HepG2 (cell line): ENCODE results near the gene MAP3K5.

ENCODE experiments used
- CCDC6 ChIP-seq: sonication (generic); formaldehyde crosslinking; IDR thresholded peaks from 2 replicates; pipeline ENCODE4 v1.8.1; 2022; ENCODE audit warnings: mild to moderate bottlenecking, missing genetic modification reagents, moderate library complexity
- CSRNP2 ChIP-seq: sonication (generic); formaldehyde crosslinking; conservative IDR thresholded peaks from 2 replicates; pipeline ENCODE4 v1.8.0; 2022; ENCODE audit warnings: low read depth, missing genetic modification reagents
- CTCF ChIP-seq: sonication (generic); formaldehyde crosslinking; IDR thresholded peaks from 2 replicates; pipeline ENCODE4 v1.5.0; 2020; ENCODE audit warnings: mild to moderate bottlenecking, missing genetic modification reagents, moderate library complexity
- EZH2 ChIP-seq: conservative IDR thresholded peaks from 2 replicates; pipeline ENCODE4 v1.6.1; 2012; ENCODE audit warnings: mild to moderate bottlenecking, low read depth, low read length, moderate library complexity
- HMG20A ChIP-seq: IDR thresholded peaks from 2 replicates; pipeline ENCODE4 v1.6.1; 2016; ENCODE audit warnings: borderline replicate concordance
- HMGXB4 ChIP-seq, 2 experiments: sonication (generic) in 1 of 2; formaldehyde crosslinking in 1 of 2; IDR thresholded peaks; 2 replicates each; pipeline versions ENCODE4 v1.4.0 to v1.6.1; 2018 to 2020; ENCODE audit warnings: missing genetic modification reagents in 2 of 2, borderline replicate concordance in 1 of 2, low read depth in 1 of 2, mild to moderate bottlenecking in 1 of 2, missing biosample characterization in 1 of 2
- IRF1 ChIP-seq: sonication (generic); formaldehyde crosslinking; IDR thresholded peaks from 2 replicates; pipeline ENCODE4 v1.4.0; 2020; ENCODE audit warnings: low read depth, mild to moderate bottlenecking, missing genetic modification reagents
- MEIS1 ChIP-seq: sonication (generic); formaldehyde crosslinking; IDR thresholded peaks from 2 replicates; pipeline ENCODE4 v1.9.0; 2021; ENCODE audit warnings: mild to moderate bottlenecking, missing genetic modification reagents, moderate library complexity, borderline replicate concordance
- MTF2 ChIP-seq: sonication (generic); formaldehyde crosslinking; IDR thresholded peaks from 2 replicates; pipeline ENCODE4 v1.5.0; 2020; ENCODE audit warnings: missing genetic modification reagents, borderline replicate concordance
- NFIC ChIP-seq: IDR thresholded peaks from 2 replicates; pipeline ENCODE4 v1.6.1; 2012; ENCODE audit warnings: mild to moderate bottlenecking, low read length, inconsistent platforms
- POLR2A ChIP-seq, 2 experiments: IDR thresholded peaks; 2 replicates each; pipeline ENCODE4 v1.6.1; 2011; ENCODE audit warnings: low read depth in 2 of 2, low read length in 2 of 2, mild to moderate bottlenecking in 1 of 2, moderate library complexity in 1 of 2; ENCODE audit not compliant: insufficient read depth in 1 of 2
- SOX5 ChIP-seq: IDR thresholded peaks from 2 replicates; pipeline ENCODE4 v1.6.1; 2016; ENCODE audit warnings: borderline replicate concordance
- ZNF557 ChIP-seq: sonication (generic); formaldehyde crosslinking; IDR thresholded peaks from 2 replicates; pipeline ENCODE4 v1.4.0; 2020; ENCODE audit warnings: missing genetic modification reagents

GRCh38 chr6:136696238-136696637, 96.0 kb downstream of the MAP3K5 start:
- no peak for TF ChIP-seq POLR2A (IDR thresholded peaks at IDR 0.05; ENCODE audit: insufficient read depth in 1 of 2, low read depth in 2 of 2, low read length in 2 of 2)
- no peak for TF ChIP-seq IRF1 (CRISPR knock-in tag)
- TF ChIP-seq CTCF = no peak
- TF ChIP-seq HMG20A = no peak
- no peak for TF ChIP-seq EZH2
- no peak for TF ChIP-seq ZNF557 (CRISPR knock-in tag)
- TF ChIP-seq CSRNP2 (CRISPR knock-in tag) = no peak
- TF ChIP-seq NFIC = no peak
- no peak for TF ChIP-seq CCDC6
- no peak for TF ChIP-seq MTF2 (CRISPR knock-in tag)
- TF ChIP-seq HMGXB4 (CRISPR knock-in tag; IDR thresholded peaks at IDR 0.05; ENCODE audit: borderline replicate concordance in 1 of 2, low read depth in 1 of 2) = no peak
- TF ChIP-seq MEIS1 (CRISPR knock-in tag) = no peak
- no peak for TF ChIP-seq SOX5 (CRISPR knock-in tag)
